NCI-H446 (cell line): Measurements from ENCODE around the gene HOXA6.

Experiments used
- DNase-seq, 2 experiments: peaks; one replicate each; lab custom pipeline; 2025; lab: John Stamatoyannopoulos, UW

The HOXA6 gene

DNA sequence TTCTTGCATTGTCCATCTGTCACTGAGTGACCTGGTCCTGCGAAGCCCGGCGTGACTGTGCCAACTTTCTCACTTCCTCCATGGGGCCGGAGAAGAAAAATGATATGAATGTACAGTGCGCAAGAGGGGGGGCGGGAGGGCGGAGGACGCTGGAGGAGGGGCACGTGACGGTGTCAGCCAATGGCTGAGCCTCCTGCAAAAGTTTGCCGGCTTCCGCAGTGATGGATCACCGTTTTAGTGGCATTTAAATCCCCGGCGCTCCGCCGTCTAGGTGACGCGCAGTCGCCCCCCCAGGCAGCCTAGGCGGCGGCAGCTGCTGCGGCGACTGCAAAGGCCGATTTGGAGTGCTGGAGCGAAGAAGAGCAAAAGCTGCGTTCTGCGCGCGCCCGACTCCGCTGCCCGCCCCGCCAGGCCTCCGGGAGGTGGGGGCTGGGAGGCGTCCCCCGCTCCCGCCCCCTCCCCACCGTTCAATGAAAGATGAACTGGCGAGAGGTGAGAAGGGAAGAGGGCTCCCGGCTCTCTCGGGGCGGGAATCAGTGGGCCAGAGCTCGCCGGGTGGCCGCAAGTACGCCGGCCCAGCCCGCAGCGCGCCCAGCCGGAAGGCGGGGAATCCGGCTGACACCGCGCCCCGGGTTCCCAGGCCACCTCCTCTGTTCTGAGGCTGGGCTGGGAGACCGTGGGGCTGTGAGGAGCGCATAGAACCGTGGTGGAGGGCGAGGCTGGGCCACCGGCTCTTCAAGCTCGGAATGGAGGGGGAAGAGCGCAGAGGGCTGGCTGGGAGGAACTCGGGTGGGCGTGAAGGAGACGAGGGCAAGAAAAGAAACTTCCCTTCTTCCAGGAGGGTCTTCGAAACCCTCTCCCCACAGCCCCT lies 51.4 kb downstream of the HOXA6 start, which contains the start of gene HOXA1:
Gene HOXA1 (minus strand): TSS at position 104 of the 871 bp plus-strand sequence. CDS start 88 bp downstream, at position 16.
- peak; percentile 71 to 88 for DNase-seq
